Fibroblast of lung (primary cell): ENCODE data around the gene JMY. TPM values are rescaled to one million over a fixed set of nuclear protein-coding genes. Genes with fewer than 3 reads are reported as not detected.
A peak's percentile ranks its signal among the peaks of the same experiment; 100 is the strongest.

Experiments used
- DNase-seq, 2 donors: peaks; one replicate each; pipeline versions ENCODE4 v3.0.0 to v3.0.0-alpha.2; 2010; ENCODE audit warnings: low read depth in 2 of 2
- H2AFZ ChIP-seq: 2 replicates; pipeline ENCODE4 v1.5.1; 2012; ENCODE audit warnings: low read length, control low read depth, inconsistent platforms
- H3K27ac ChIP-seq: 2 replicates; pipeline ENCODE4 v1.5.1; 2011; ENCODE audit warnings: low read length, control low read depth; ENCODE audit not compliant: insufficient read depth
- H3K27me3 ChIP-seq: 2 replicates; pipeline ENCODE4 v1.5.1; 2011; ENCODE audit warnings: mild to moderate bottlenecking, low read length; ENCODE audit not compliant: control insufficient read depth, insufficient read depth
- H3K36me3 ChIP-seq: 2 replicates; pipeline ENCODE4 v1.5.1; 2011; ENCODE audit warnings: low read length; ENCODE audit not compliant: control insufficient read depth, insufficient read depth
- H3K4me1 ChIP-seq: 2 replicates; pipeline ENCODE4 v1.5.1; 2011; ENCODE audit warnings: low read length; ENCODE audit not compliant: control insufficient read depth, insufficient read depth; ENCODE audit errors: extremely low read depth
- H3K4me2 ChIP-seq: 2 replicates; pipeline ENCODE4 v1.5.1; 2011; ENCODE audit warnings: low read length, control low read depth; ENCODE audit not compliant: insufficient read depth; ENCODE audit errors: extremely low read depth
- H3K4me3 ChIP-seq, 4 experiments: fragments of 200-600 bp in 1 of 4; sonication (generic) in 1 of 4; replicated peaks in 1 of 4; 2 replicates each; pipeline ENCODE4 v1.5.1; 2011 to 2016; ENCODE audit warnings: low read length in 4 of 4, low read depth in 3 of 4, mild to moderate bottlenecking in 3 of 4, control low read depth in 2 of 4, inconsistent platforms in 1 of 4, mixed read lengths in 1 of 4; ENCODE audit not compliant: insufficient read depth in 1 of 4; ENCODE audit errors: control extremely low read depth in 1 of 4
- H3K79me2 ChIP-seq: 2 replicates; pipeline ENCODE4 v1.5.1; 2012; ENCODE audit warnings: mild to moderate bottlenecking, low read length, inconsistent platforms; ENCODE audit not compliant: control insufficient read depth, insufficient read depth
- H3K9ac ChIP-seq: 2 replicates; pipeline ENCODE4 v1.5.1; 2011; ENCODE audit warnings: mild to moderate bottlenecking, low read length, control low read depth; ENCODE audit not compliant: insufficient read depth
- H3K9me3 ChIP-seq: 2 replicates; pipeline ENCODE4 v1.5.1; 2012; ENCODE audit warnings: low read depth, low read length; ENCODE audit not compliant: control insufficient read depth, insufficient read depth
- H4K20me1 ChIP-seq: 2 replicates; pipeline ENCODE4 v1.5.1; 2011; ENCODE audit warnings: low read length; ENCODE audit not compliant: control insufficient read depth, insufficient read depth; ENCODE audit errors: extremely low read depth
- EZH2 ChIP-seq: IDR thresholded peaks from 2 replicates; pipeline ENCODE4 v1.5.1; 2012; ENCODE audit warnings: low read length, control low read depth, mild to moderate bottlenecking; ENCODE audit errors: missing control alignments
- polyA plus RNA-seq, 2 donors: library from polyadenylated mRNA; depleted of rRNA in 1 of 2; stranded (reverse) in 1 of 2; unstranded in 1 of 2; fragments of >200 nt; gene quantifications; 2 replicates each; pipeline ENCODE4 v1.2.1, GENCODE V29; 2011 to 2012; ENCODE audit warnings: missing spikeins in 1 of 2
- total RNA-seq: library from RNA; depleted of rRNA; stranded (reverse); fragments of >200 nt; gene quantifications from 2 replicates; pipeline ENCODE4 v1.2.1, GENCODE V29; 2014
- TF ChIP-seq, protein P1 (sequence below), 2 donors: IDR thresholded peaks in 1 of 2; conservative IDR thresholded peaks in 1 of 2; 1 replicate in 1 of 2; 2 replicates in 1 of 2; pipeline ENCODE4 v1.5.1; 2011 to 2012; ENCODE audit warnings: low read length in 2 of 2, control low read depth in 1 of 2, inconsistent platforms in 1 of 2, low read depth in 1 of 2, mild to moderate bottlenecking in 1 of 2

The JMY gene
- total and polyA plus RNA-seq, 2 donors (not counting 1 experiment from before 2014, with no cell fraction given), result 4.1 to 27.2 TPM

DNA sequence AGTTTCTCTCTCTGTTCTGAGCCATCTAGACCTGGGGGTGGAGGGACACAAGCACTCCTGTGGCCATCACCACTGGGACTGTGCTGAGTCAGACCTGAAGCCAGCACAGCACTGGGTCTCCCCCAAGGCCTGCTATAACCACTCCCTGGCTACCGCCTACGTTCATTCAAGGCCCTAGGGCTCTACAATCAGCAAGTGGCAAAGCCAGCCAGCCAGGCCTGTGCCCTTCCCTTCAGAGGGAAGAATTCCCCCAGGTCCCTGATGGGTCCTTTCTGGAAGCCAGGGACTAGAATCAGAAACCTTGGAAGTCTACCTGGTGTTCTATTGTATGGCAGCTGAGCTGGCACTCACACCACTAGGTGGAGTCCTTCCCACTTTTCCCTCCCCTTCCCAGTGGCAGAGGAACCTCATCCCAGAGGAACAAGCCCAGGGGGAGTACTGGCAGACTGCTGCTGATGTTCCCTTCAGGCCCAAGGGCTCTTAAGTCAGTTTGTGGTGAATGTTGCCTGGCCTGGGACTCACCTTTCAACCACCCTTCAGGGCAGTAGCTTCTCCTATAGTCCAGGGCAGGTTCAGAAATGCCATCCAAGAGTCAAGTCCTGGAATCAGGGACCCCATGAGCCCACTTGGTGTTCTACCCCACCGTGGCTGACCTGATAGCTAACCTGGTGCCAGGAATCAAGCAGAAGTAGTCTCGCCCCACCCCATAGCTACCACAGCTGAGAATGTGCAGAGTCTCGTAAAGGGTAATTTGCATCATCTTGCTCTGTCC lies 20.0 kb downstream of the JMY start:
- H3K9ac ChIP-seq, result no peak overlapping the region
- H3K4me3 ChIP-seq, result no peak overlapping the region
- peak; percentile 25 to 34 for DNase-seq
- no peak overlapping the region for H3K27ac ChIP-seq
- no peaks in the 10 kb centered on the region for H3K79me2 ChIP-seq
- H3K4me2 ChIP-seq, result no peak overlapping the region
- H4K20me1 ChIP-seq, result no peaks in the 10 kb centered on the region
- no peaks in the 10 kb centered on the region for H3K9me3 ChIP-seq
- no peaks in the 10 kb centered on the region for H3K36me3 ChIP-seq
- H2AFZ ChIP-seq, result no peak overlapping the region
- no peak for TF ChIP-seq EZH2
- TF ChIP-seq, protein P1, sequence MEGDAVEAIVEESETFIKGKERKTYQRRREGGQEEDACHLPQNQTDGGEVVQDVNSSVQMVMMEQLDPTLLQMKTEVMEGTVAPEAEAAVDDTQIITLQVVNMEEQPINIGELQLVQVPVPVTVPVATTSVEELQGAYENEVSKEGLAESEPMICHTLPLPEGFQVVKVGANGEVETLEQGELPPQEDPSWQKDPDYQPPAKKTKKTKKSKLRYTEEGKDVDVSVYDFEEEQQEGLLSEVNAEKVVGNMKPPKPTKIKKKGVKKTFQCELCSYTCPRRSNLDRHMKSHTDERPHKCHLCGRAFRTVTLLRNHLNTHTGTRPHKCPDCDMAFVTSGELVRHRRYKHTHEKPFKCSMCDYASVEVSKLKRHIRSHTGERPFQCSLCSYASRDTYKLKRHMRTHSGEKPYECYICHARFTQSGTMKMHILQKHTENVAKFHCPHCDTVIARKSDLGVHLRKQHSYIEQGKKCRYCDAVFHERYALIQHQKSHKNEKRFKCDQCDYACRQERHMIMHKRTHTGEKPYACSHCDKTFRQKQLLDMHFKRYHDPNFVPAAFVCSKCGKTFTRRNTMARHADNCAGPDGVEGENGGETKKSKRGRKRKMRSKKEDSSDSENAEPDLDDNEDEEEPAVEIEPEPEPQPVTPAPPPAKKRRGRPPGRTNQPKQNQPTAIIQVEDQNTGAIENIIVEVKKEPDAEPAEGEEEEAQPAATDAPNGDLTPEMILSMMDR (conservative IDR thresholded peaks at IDR 0.05 in 1 of 2, IDR thresholded peaks at IDR 0.05 in 1 of 2; ENCODE audit: low read depth in 1 of 2, low read length in 2 of 2), result peak; percentile 61 to 70
- H3K4me1 ChIP-seq, result no peaks in the 10 kb centered on the region
- H3K27me3 ChIP-seq, result no peaks in the 10 kb centered on the region

DNA sequence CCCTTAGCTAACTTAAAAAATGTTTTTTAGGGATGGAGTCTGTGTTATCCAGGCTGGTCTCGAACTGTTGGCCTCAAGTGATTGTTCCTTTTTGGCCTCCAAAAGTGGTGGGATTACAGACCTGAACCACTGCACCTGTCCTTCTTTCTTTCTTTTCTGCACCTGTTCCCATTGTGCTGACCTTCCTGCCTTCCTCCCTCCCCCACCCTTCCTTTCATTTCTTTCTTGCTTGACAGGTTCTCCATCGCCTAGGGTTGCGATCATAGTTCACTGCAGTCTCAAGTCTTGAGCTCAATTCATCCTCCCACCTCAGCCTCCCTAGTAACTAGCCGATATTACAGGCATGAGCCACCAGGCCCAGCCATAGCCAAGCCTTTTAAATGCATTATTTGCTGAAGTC lies 20.6 kb downstream of the JMY start:
- Histone ChIP-seq H4K20me1 (no peaks in the 10 kb centered on the region), H3K36me3 (no peaks in the 10 kb centered on the region), H2AFZ (no peak overlapping the region), H3K27ac (no peak overlapping the region), H3K79me2 (no peaks in the 10 kb centered on the region), H3K27me3 (no peaks in the 10 kb centered on the region), H3K4me3 (no peak overlapping the region), H3K9ac (no peak overlapping the region), H3K4me2 (no peak overlapping the region), H3K4me1 (no peaks in the 10 kb centered on the region), H3K9me3 (no peaks in the 10 kb centered on the region)
- DNase-seq, result no peak
- TF ChIP-seq, protein P1 (conservative IDR thresholded peaks at IDR 0.05 in 1 of 2, IDR thresholded peaks at IDR 0.05 in 1 of 2; ENCODE audit: low read depth in 1 of 2, low read length in 2 of 2), result no peak
- TF ChIP-seq EZH2, result no peak

DNA sequence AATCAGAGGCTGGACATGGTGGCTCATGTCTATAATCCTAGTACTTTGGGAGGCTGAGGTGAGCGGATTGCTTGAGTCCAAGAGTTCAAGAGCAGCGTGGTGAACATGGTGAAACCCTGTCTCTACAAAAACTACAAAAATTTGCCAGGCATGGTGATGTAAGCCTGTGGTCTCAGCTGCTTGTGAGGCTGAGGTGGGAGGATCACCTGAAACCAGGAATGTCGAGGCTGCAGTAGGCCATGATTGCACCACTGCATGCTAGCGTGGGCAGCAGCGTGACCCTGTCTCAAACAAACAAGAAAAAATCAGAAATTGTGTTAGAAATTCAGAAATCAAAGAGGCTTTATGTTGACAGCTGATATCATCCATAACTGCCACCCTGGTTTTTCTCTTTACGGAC lies 21.4 kb downstream of the JMY start:
- H3K27ac ChIP-seq, result no peak overlapping the region
- TF ChIP-seq, protein P1 (conservative IDR thresholded peaks at IDR 0.05 in 1 of 2, IDR thresholded peaks at IDR 0.05 in 1 of 2; ENCODE audit: low read depth in 1 of 2, low read length in 2 of 2), result no peak
- TF ChIP-seq EZH2, result no peak
- no peaks in the 10 kb centered on the region for H3K27me3 ChIP-seq
- H3K4me1 ChIP-seq, result no peaks in the 10 kb centered on the region
- no peaks in the 10 kb centered on the region for H3K36me3 ChIP-seq
- H3K9ac ChIP-seq, result no peak overlapping the region
- H3K4me3 ChIP-seq, result no peak overlapping the region
- H3K4me2 ChIP-seq, result no peak overlapping the region
- H3K79me2 ChIP-seq, result no peaks in the 10 kb centered on the region
- no peaks in the 10 kb centered on the region for H4K20me1 ChIP-seq
- no peak overlapping the region for H2AFZ ChIP-seq
- DNase-seq, result no peak
- H3K9me3 ChIP-seq, result no peaks in the 10 kb centered on the region
